OCI-LY7 (cell line): ENCODE data around the gene ATG10.

Source experiments
- EZH2phosphoT487 ChIP-seq: fragments of 200-600 bp; sonication (generic); IDR thresholded peaks from 2 replicates; pipeline ENCODE4 v1.6.1; 2018; ENCODE audit warnings: low read depth, borderline replicate concordance, mild to moderate bottlenecking, mixed run types, antibody characterized with exemption, low read length, moderate library complexity, mixed read lengths
- TF ChIP-seq, protein P1 (sequence below): fragments of 200-600 bp; sonication (generic); conservative IDR thresholded peaks from 2 replicates; pipeline ENCODE4 v1.5.1; 2014; ENCODE audit warnings: mild to moderate bottlenecking, antibody characterized with exemption, low read length, moderate library complexity, mixed read lengths

DNA sequence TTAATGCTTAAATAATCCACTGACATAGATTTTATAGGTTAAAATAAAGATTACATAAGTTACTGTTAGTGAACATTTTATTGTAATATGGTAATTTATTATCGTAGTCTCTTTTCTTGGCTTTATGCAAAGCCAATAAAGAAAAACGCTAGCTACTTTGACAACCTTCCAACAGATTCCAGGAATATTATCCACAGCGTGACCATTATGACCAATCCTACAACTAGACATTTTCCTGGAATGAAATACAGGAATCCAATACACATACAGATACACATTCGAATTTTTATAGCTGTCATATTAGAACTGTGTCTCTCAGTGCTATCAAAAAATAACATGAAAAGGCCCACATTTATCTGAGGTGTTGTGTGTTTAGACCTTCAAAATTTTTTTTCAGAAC is 293.2 kb downstream of the ATG10 start:
- TF ChIP-seq, protein P1, sequence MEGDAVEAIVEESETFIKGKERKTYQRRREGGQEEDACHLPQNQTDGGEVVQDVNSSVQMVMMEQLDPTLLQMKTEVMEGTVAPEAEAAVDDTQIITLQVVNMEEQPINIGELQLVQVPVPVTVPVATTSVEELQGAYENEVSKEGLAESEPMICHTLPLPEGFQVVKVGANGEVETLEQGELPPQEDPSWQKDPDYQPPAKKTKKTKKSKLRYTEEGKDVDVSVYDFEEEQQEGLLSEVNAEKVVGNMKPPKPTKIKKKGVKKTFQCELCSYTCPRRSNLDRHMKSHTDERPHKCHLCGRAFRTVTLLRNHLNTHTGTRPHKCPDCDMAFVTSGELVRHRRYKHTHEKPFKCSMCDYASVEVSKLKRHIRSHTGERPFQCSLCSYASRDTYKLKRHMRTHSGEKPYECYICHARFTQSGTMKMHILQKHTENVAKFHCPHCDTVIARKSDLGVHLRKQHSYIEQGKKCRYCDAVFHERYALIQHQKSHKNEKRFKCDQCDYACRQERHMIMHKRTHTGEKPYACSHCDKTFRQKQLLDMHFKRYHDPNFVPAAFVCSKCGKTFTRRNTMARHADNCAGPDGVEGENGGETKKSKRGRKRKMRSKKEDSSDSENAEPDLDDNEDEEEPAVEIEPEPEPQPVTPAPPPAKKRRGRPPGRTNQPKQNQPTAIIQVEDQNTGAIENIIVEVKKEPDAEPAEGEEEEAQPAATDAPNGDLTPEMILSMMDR = no peak
- no peak for TF ChIP-seq EZH2phosphoT487
